Measurements from ENCODE around the gene SEZ6. TPM values are rescaled to one million over a fixed set of nuclear protein-coding genes. Genes with fewer than 3 reads are reported as not detected.

The SEZ6 gene
- total and polyA plus RNA-seq, 2 donors from 2014 or later, result not detected

GRCh38 chr17:28950752-28951427, 54.9 kb downstream of the SEZ6 start:
- intact Hi-C loops (cut with DNase I), result no loop called here
- H3K27me3 ChIP-seq (ENCODE audit: control insufficient read depth, insufficient read depth, low read length), result no peaks in the 10 kb centered on the region
- TF ChIP-seq CTCF (IDR thresholded peaks at IDR 0.05; ENCODE audit: borderline replicate concordance, extremely low read depth, insufficient read depth), result no peak
- peak in 1 of 5 donors; percentile 87 for DNase-seq
- no peak for FAIRE-seq
- no peaks in the 10 kb centered on the region for H3K9me3 ChIP-seq (ENCODE audit: control insufficient read depth in 2 of 3, insufficient read depth in 1 of 3, low read length in 3 of 3)
- peaks cover 5 to 26% (median 21%) of the 10 kb centered on the region in 3 donors for H3K4me1 ChIP-seq (ENCODE audit: control insufficient read depth in 2 of 3, insufficient read depth in 2 of 3, low read depth in 1 of 3, low read length in 3 of 3)
- peak overlapping the region; percentile 58 to 81 (median 69) for H3K9ac ChIP-seq (ENCODE audit: low read length in 3 of 3)
- H3K36me3 ChIP-seq (ENCODE audit: control insufficient read depth in 2 of 3, insufficient read depth in 3 of 3, low read length in 3 of 3), result peaks cover 0 to 2% (median 0%) of the 10 kb centered on the region in 3 donors
- H3K4me3 ChIP-seq (ENCODE audit: low read length in 3 of 3), result peak overlapping the region; percentile 75 to 86 (median 76)
- H3K27ac ChIP-seq (ENCODE audit: low read depth in 2 of 2, low read length in 2 of 2), result peak overlapping the region; percentile 85 to 88

GRCh38 chr17:28950017-28950751, 55.6 kb downstream of the SEZ6 start:
- Histone ChIP-seq H3K27me3 (ENCODE audit: control insufficient read depth, insufficient read depth, low read length) (no peaks in the 10 kb centered on the region), H3K36me3 (ENCODE audit: control insufficient read depth in 2 of 3, insufficient read depth in 3 of 3, low read length in 3 of 3) (peaks cover 0 to 2% (median 0%) of the 10 kb centered on the region in 3 donors), H3K9me3 (ENCODE audit: control insufficient read depth in 2 of 3, insufficient read depth in 1 of 3, low read length in 3 of 3) (no peaks in the 10 kb centered on the region), H3K4me1 (ENCODE audit: control insufficient read depth in 2 of 3, insufficient read depth in 2 of 3, low read depth in 1 of 3, low read length in 3 of 3) (peaks cover 5 to 27% (median 25%) of the 10 kb centered on the region in 3 donors), H3K4me3 (ENCODE audit: low read length in 3 of 3) (peak overlapping the region; percentile 75 to 86 (median 76)), H3K9ac (ENCODE audit: low read length in 3 of 3) (peak overlapping the region; percentile 58 to 81 (median 69)), H3K27ac (ENCODE audit: low read depth in 2 of 2, low read length in 2 of 2) (peak overlapping the region; percentile 85 to 88)
- no peak for TF ChIP-seq CTCF (IDR thresholded peaks at IDR 0.05; ENCODE audit: borderline replicate concordance, extremely low read depth, insufficient read depth)
- intact Hi-C loops (cut with DNase I), result no loop called here
- no peak for FAIRE-seq
- peak; percentile 60 to 91 (median 85) for DNase-seq

- Histone ChIP-seq H3K9me3 (ENCODE audit: control insufficient read depth in 2 of 3, insufficient read depth in 1 of 3, low read length in 3 of 3) (no peaks in the 10 kb centered on the region), H3K4me3 (ENCODE audit: low read length in 3 of 3) (peak overlapping the region; percentile 75 to 86 (median 76)), H3K9ac (ENCODE audit: low read length in 3 of 3) (peak overlapping the region; percentile 69 to 88 (median 81)), H3K27me3 (ENCODE audit: control insufficient read depth, insufficient read depth, low read length) (no peaks in the 10 kb centered on the region), H3K4me1 (ENCODE audit: control insufficient read depth in 2 of 3, insufficient read depth in 2 of 3, low read depth in 1 of 3, low read length in 3 of 3) (peaks cover 5 to 28% (median 27%) of the 10 kb centered on the region in 3 donors), H3K27ac (ENCODE audit: low read depth in 2 of 2, low read length in 2 of 2) (peak overlapping the region; percentile 85 to 88), H3K36me3 (ENCODE audit: control insufficient read depth in 2 of 3, insufficient read depth in 3 of 3, low read length in 3 of 3) (peaks cover 0 to 2% (median 0%) of the 10 kb centered on the region in 3 donors)
- no peak for FAIRE-seq
- DNase-seq, result peak; percentile 72 to 92 (median 86)
- intact Hi-C loops (cut with DNase I), result no loop called here
- no peak for TF ChIP-seq CTCF (IDR thresholded peaks at IDR 0.05; ENCODE audit: borderline replicate concordance, extremely low read depth, insufficient read depth)
Observed at GRCh38 chr17:28949185-28950016, 56.4 kb downstream of the SEZ6 start.
